GM20000 (cell line): Measurements from ENCODE around the gene IQCK.

ENCODE experiments used
- DNase-seq: peaks from one replicate; pipeline ENCODE4 v3.0.0; 2012; ENCODE audit warnings: low spot score
- TF ChIP-seq, protein P1 (sequence below): IDR thresholded peaks from 2 replicates; pipeline ENCODE4 v1.5.1; 2012; ENCODE audit warnings: mild to moderate bottlenecking, control low read depth; ENCODE audit errors: extremely low read depth, missing control alignments

IQCK gene

DNA sequence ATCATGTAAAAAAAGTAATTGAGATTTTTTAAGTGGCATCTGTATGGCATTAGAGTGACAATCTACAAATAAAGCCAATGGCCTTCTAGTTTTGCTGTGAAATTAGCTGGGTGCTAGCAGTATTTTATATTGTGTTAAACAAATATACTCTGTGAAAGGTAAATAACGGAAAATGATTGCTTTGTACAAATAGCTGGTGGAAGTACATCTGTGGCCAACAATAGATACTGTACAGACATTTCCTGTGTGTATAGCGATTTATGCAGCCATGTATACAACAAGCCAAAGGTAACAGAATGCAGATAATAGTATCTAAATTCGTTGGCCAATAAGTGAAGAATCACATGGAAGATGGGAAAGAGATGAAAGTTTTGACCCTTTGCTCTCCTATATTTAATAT lies 26.6 kb downstream of the IQCK start:
- TF ChIP-seq, protein P1, sequence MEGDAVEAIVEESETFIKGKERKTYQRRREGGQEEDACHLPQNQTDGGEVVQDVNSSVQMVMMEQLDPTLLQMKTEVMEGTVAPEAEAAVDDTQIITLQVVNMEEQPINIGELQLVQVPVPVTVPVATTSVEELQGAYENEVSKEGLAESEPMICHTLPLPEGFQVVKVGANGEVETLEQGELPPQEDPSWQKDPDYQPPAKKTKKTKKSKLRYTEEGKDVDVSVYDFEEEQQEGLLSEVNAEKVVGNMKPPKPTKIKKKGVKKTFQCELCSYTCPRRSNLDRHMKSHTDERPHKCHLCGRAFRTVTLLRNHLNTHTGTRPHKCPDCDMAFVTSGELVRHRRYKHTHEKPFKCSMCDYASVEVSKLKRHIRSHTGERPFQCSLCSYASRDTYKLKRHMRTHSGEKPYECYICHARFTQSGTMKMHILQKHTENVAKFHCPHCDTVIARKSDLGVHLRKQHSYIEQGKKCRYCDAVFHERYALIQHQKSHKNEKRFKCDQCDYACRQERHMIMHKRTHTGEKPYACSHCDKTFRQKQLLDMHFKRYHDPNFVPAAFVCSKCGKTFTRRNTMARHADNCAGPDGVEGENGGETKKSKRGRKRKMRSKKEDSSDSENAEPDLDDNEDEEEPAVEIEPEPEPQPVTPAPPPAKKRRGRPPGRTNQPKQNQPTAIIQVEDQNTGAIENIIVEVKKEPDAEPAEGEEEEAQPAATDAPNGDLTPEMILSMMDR = no peak
- no peak for DNase-seq

DNA sequence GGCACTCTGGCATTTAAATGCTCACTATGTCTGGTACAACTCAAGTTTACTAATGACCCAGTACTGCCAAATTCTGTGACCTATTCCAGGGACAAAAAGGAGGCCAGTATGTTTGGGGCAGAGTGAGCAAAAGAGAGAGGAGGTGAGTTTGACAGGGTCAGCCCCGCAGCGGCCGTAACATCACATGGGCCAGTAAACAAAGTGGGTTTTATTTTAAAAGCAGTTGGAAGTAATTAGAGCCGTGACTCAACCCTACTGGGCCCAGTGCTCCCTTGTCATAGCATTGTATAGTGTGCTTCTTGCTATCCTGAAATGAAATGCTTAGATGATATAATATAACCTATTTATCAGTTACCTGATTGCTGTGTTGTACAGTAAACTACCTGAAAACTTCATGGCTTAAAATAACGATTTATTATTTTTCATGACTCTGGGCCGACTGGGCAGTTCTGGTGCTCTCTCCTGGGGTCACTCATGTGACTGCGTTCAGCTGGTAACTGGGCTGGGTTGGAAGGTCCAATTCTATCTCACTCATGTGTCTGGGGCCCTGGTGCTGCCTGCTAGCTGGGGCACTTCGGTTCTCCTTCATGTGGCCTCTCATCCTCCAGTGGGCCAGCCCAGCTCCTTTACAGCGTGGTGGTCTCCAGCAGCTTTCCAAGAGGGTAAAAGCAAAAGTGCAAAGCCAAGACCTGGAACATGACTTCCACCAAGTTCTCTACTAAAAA lies 27.4 kb downstream of the IQCK start:
- DNase-seq = no peak
- TF ChIP-seq, protein P1 = no peak

DNA sequence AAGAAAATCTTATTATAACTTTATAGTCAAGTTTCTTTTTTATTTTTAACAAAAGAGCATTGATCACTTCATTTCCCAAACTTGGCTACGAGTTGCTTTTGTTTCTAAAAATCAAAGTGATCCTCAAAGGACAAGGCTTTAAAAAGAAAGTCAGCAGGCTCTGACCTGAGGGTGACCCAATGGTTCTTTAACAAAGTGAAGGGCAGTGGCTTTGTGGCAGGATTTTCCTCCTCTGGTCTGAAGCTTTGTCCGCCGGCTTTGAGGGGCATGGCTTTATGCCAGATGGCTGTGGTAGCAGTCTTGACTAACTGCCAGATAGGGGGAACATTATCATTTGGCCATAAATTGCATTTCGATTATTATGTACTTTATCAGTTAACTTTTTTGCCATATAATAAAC lies 28.5 kb downstream of the IQCK start:
- DNase-seq = no peak
- TF ChIP-seq, protein P1 = no peak

DNA sequence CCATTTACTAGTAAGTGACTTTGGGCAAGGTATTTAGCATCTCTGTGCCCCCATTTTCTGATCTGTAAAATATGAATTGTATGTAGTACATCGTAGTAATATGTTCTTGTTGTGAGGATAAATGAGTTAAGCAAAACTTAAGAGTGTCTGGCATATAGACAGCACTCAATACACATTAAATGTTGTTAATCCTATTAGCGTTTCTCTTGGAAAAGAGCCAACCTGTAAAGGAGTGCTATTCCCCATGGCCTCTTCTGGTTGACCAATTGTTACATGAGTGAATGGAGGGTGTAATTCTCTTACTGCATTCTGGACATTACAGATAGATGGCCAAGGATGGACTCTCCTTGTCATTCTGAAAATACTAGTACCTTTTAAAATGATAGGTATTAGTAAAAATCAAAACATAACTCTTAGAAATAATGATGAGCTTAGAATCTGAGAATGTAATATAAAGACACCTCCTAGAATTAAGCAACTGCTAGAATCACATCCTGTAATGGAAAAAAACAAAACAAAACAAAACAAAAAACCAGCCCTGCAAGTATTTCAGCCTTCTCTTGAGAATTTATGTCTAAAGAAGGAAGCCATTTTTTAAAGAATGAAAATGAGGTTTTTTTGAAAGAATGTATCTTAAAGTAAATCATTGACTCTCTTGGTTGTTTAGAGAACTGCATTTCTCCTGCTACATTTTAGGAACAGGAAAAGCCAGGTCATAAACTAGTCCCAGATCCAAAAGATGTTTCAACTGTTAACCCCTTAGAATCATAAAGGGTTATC lies 30.5 kb downstream of the IQCK start:
- DNase-seq = no peak

DNA sequence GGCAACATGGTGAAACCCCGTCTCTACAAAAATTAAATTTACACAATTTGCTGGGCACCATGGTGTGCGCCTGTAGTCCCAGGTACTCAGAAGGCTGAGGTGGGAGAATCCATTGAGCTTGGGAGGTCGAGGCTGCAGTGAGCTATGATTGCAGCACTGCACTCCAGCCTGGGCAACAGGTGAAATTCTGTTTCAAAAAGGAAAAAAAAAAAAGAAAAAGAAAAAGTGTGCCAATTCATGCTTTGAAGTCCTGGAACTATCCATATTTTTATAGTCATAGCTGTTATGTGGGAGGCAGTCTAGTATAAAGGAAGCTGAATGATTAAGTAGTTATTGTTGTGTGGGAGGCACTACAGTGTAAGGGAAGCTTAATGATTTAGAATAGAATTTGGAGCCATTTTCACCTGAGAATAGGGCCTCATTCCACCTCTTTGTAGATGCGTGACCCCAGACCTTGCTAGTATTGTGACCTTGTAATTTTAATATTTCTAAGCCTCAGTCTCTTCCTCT lies 31.6 kb downstream of the IQCK start:
- no peak for DNase-seq
- TF ChIP-seq, protein P1 = no peak

More for the DNA sequence above, 30.5 kb downstream of the IQCK start:
- TF ChIP-seq, protein P1 = no peak

DNA sequence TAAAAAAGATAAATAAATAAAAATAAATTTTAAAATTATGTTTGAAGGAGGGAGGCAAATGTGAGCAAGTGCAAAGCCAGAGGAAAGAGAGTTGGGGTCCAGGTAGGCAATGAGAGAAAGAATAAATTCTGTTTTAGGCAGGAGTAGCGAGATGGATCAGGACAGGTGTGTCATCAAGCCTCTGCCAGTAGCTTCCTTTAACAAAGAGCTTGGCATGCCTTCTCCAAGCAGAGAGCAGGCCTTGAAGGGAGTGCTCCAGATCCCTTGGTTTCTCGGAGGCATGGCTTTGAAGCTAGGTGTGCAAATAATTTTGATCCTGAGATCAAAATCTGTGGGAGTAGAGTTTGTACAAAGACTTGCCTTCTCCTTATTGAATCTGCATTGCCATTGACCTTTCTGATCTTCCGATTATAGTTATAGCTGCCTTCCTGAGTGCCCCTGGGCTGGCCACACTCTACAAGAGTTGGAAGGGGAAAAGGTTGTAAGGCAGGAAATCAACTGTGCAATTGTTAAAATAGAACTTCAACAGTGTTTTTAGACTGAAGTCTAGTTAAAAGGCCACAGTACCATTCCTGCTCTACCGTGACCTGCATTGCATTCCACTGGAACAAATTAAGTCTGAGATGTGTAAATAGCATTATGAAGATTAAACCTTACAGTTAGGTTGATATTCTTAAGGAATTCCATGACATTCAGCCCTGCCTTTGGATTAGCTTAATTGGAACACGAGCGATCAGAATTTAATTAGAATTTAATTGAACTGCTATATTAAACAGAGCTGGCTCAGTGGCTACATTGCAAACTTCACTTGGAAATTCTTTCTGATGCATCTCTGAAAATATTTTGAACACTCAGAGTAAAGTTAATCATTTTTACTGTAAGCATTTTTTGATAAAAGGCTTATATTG lies 33.7 kb downstream of the IQCK start:
- TF ChIP-seq, protein P1 = no peak
- DNase-seq = no peak
